C4-2B (cell line): Measurements from ENCODE around the gene KDM2A.
A peak's percentile ranks its signal among the peaks of the same experiment; 100 is the strongest.

Experiments
- ZFX ChIP-seq: fragments of 450-650 bp; IDR thresholded peaks from 2 replicates; pipeline ENCODE4 v1.6.1; 2017
- TF ChIP-seq, protein P1 (sequence below): fragments of 450-650 bp; conservative IDR thresholded peaks from 2 replicates; pipeline ENCODE4 v1.5.1; 2017; ENCODE audit warnings: mild to moderate bottlenecking

DNA sequence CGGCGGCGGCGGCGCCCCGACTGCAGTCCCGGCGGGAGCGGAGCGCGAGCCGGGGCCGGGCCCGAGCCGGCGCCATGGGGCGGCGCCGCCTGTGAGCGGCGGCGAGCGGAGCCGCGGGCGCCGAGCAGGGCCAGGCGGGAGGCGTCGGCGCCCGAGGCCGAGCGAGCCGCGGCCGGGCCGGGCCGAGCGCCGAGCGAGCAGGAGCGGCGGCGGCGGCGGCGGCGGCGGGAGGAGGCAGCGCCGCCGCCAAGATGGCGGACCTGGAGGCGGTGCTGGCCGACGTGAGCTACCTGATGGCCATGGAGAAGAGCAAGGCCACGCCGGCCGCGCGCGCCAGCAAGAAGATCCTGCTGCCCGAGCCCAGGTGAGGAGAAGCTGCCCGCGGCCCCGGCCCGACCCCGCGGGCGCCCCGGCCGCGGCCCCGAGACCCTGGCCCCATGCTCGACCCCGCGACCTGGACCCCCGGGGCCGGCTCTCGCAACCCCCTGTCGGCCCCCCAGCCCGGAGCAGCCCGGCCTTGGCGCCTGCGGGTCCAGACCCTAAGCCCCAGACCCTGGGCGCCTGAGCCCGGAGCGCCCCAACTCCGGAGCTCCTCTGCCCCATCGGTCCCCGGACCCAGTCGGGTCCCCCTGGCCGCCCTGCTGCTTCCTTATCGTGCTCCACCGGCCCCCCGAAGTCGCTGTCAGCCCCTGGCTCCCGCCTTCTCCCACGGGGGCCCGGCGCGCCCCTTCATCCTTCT, 147.6 kb downstream of the KDM2A start, which contains the start of gene GRK2:
- TF ChIP-seq, protein P1, sequence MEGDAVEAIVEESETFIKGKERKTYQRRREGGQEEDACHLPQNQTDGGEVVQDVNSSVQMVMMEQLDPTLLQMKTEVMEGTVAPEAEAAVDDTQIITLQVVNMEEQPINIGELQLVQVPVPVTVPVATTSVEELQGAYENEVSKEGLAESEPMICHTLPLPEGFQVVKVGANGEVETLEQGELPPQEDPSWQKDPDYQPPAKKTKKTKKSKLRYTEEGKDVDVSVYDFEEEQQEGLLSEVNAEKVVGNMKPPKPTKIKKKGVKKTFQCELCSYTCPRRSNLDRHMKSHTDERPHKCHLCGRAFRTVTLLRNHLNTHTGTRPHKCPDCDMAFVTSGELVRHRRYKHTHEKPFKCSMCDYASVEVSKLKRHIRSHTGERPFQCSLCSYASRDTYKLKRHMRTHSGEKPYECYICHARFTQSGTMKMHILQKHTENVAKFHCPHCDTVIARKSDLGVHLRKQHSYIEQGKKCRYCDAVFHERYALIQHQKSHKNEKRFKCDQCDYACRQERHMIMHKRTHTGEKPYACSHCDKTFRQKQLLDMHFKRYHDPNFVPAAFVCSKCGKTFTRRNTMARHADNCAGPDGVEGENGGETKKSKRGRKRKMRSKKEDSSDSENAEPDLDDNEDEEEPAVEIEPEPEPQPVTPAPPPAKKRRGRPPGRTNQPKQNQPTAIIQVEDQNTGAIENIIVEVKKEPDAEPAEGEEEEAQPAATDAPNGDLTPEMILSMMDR = no peak
- TF ChIP-seq ZFX = peak; percentile 51; the same call in 1 of the 2 replicates
